M059J (cell line): ENCODE measurements around the gene MAG. TPM values are rescaled to one million over a fixed set of nuclear protein-coding genes. Genes with fewer than 3 reads are reported as not detected.

Experiments used
- DNase-seq: peaks from one replicate; pipeline ENCODE4 v3.0.0-alpha.2; 2012; ENCODE audit warnings: low read depth
- total RNA-seq: library from RNA; depleted of rRNA; stranded (reverse); fragments of >200 nt; shearing (Covaris generic); gene quantifications from 2 replicates; pipeline ENCODE4 v1.2.3, GENCODE V29; 2014; rRNA removed

The MAG gene
- total RNA-seq, 1 experiment from 2014 or later = not detected

DNA sequence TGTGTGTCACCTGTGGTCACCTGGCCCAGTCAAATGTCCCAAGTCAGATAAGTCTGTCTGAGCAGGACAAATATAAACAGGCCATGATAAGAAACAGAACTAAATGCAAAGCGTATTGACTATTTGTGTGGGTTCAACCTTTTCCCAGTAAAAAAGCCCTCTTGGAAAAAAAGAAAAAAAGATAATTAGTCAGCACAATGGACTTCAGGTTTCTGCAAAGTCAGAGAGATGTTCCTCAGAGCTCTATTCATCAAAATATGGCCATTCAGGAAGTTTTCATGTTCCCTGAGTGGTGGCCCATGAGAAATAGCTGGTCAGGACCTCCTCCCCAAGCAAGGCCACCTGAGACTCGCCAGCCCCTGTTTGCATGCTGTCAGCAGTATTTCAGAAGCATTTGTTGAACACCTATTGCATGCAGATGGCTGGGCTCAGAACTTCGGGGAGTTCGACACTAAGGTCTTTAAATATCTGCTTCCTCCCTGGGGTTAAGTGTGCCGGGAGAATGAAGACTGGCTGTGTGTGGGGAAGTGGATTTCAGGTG, 69.0 kb downstream of the MAG start:
- DNase-seq = no peak

DNA sequence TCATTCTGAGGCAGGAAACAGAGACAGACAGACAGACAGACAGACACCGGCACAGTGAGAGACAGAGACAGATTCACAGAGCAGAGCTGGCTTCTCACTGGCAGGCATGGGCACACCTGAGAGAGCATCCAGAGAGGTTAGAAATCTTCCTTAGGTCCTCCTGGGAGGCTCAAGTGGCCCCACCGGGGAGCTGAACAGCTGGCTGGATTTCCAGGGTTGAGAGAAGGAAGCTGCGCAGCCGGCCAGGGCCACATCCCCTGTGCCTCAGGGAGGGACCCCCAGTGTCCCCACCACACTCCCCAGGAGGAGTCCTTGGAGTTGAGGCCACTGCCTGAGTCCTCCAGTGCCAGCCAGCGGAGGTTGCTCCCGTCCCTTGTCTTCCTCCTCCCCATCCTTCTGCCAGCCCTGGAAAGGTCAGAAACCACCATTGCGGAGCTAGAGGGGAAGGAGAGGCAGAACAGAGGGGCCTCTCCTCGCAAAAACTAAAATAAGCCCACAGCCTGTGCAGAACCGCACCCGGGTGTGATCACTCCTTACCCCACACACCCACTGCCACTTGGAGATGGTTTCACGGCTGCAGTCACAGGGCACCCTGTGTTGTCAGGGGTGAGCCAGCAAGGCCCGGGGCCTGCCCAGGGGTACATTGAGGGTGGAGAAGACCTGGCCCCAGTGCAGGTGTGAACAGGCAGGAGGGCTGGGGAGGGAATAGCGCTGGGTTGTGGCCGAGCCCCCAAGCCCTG, 70.5 kb downstream of the MAG start:
- DNase-seq = no peak

DNA sequence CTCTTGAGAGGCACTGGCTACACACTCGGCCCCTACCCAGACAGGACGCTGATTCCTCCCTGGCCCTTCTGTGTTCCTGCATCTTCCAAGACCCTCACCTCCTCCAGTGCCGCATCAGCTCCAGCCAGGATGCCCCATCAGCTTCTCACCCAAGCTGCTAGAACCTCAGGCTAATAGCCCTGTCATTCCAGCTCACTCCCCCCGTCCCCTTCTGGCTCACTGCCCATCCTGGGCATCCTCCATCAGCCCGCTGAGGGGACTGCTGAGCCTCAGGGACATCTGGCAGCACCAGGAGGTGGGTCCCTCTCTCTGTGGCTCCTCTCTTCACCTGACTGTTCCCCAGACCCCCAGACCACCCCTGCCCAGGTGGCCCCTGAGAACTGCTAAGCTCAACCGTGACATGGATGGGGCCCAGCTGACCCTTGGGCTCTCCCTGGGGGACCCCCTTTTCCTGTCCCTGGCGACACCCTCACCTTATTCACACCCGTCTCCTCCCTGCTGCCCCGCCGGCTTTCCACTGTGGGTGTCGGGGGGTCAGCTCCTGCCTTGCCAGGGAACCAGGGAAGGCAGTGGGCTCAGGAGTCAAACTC, 71.1 kb downstream of the MAG start:
- DNase-seq = no peak

Other genes with a start within 250 kb of the MAG start
- gene FXYD3, start 176.3 kb upstream of the MAG start, total RNA-seq = 0.64 TPM in 1 of 2 replicates, not detected in the other
- gene LGI4, start 157.1 kb upstream of the MAG start, total RNA-seq = not detected in 2 replicates
- not detected in 2 replicates for gene FXYD1, start 153.3 kb upstream of the MAG start, total RNA-seq
- not detected in 2 replicates for gene FXYD7, start 148.9 kb upstream of the MAG start, total RNA-seq
- 183 and 256 TPM in 2 replicates for gene FXYD5, start 137.4 kb upstream of the MAG start, total RNA-seq
- gene FAM187B, start 63.4 kb upstream of the MAG start, total RNA-seq = not detected in 2 replicates
- gene LSR, start 43.2 kb upstream of the MAG start, total RNA-seq = 0.07 TPM in 1 of 2 replicates, not detected in the other
- gene USF2, start 23.2 kb upstream of the MAG start, total RNA-seq = 38.6 and 66.5 TPM in 2 replicates
- gene HAMP, start 9.6 kb upstream of the MAG start, total RNA-seq = not detected in 2 replicates
- 1.5 TPM in 1 of 2 replicates, not detected in the other for gene CD22, start 37.0 kb downstream of the MAG start, total RNA-seq
- gene FFAR1, start 55.7 kb downstream of the MAG start, total RNA-seq = not detected in 2 replicates
- not detected in 2 replicates for gene FFAR3, start 66.3 kb downstream of the MAG start, total RNA-seq
- gene GPR42, start 78.9 kb downstream of the MAG start, total RNA-seq = not detected in 2 replicates
- gene FFAR2, start 156.1 kb downstream of the MAG start, total RNA-seq = not detected in 2 replicates
- gene KRTDAP, start 198.3 kb downstream of the MAG start, total RNA-seq = not detected in 2 replicates
- gene DMKN, start 221.5 kb downstream of the MAG start, total RNA-seq = 6.7 and 34.4 TPM in 2 replicates
- gene SBSN, start 236.2 kb downstream of the MAG start, total RNA-seq = 0.25 and 0.49 TPM in 2 replicates
- not detected in 2 replicates for gene GAPDHS, start 241.3 kb downstream of the MAG start, total RNA-seq